Activated gamma-delta T cell treated with anti-CD3 and anti-CD28 coated beads, Interleukin-2, amount 50 U/mL, for 16 hours (primary cell): Measurements from ENCODE around the gene EEFSEC.

ENCODE experiments used
- DNase-seq: peaks from one replicate; pipeline ENCODE4 v3.0.0-alpha.2; 2020; ENCODE audit warnings: low read depth

EEFSEC gene

DNA sequence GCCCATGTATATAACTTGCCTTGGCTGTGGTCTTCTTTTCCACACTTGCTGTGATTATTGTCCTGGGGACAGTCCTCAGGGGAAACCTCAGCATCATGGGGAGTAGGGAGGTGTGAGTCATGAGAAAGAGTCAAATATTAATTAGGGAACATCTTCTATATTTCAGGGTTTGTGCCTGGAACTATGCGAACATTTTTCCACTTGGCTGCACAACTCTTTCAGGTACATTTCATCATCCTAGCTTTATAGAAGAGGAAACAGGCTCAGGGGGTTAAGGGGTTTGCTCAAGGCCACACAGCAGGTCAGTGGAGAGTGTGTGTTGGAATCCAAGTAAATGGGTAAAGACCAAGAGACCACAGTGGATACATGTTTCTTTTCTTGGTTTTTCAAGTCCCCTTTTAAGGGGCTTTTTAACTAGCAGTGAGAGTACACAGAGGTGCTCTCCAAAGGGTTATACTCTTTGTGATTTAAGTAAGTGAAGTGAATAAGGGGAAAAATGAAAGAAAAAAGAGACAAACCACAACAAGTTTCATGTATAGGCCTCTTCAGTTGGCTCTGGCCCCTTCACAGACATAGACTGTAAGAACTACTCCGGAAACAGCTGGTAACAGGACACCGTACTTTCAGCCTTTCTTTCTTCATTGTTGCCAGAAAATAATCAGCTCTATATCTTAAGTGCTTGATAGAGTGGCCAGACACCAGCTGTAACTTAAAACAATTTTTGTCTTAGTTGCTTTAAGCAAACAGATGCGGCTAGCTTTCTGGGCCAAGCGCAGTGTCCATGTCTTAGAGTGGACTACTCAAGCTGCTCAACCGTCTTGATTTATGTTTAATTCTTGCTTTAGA lies 64.6 kb downstream of the EEFSEC start:
- no peak for DNase-seq

DNA sequence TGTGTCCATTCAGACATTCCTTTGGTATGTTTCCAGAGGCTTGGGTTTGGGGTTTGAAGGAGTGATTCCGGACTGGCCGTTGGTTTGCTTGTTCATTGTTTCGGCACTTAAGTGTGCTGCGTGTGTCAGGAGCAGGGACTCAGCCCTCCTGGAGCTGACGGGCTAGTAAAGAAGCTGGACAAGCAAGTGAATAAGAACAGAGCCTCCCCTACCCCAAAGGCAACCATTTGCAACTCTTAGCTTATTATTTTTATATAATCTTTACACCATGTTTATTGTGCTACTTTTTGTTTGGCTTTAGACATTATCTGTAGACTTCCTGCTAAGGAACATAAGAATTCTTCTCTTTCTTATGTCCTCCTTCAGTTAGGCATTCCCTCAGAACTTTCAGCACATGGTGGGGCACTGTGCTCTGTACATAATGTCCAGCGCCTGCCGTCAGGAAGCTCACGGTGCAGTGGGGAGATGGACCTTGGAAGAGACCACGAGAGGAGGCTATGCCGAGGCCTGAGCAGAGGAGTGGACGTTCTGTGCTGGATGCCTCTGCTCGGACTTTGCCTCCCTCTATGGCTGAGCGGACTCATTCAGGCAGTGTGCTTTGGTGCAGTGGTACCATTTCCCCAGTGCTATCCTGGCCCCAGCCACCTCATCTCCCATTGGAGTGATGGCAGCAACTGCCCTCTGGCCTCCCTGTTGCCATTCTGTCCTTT lies 65.4 kb downstream of the EEFSEC start:
- no peak for DNase-seq

DNA sequence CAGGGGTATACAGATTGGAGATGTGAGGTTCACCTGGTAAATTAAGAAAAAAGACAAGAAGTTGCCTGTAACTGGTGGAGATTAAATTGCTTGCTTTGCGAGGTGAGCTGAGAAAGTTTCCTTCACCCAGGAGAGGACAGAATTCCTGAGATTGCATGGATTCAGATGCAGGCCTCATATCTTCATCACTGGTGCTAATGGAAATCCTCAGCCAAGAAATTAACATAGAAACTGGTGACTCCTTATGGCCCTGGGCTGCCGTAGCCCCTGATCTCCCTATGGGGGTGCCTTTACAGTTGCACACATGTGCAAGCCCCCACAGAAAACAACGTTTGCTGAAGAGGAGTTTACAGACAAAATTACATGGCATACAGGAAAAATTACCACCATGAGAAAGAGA lies 68.0 kb downstream of the EEFSEC start:
- DNase-seq = no peak

DNA sequence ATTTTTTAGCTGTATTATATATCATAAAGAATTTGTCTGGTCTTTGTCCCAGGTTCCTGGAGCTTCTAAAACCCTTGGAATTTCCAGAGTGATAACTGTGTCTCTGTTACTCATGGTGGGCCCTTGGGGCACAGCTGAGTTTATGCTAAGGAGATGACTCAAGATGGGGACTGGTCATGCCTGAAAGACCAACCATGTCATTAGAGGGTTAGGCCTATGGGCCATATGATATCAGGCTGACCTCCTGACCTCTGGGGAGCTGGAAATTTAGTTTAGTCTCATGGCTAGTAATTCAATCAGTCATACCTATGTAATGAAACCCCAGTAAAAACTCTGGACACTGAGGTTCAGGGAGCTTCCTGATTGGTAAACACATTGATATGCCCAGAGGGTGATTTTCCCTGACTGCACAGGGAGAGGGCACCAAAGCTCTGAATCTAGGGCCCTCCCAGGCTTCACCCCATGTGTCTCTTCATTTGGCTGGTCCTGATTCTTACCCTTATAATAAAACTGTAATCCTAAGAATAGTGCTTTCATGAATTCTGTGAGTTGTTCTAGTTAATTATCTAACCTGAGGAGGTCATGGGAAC lies 69.6 kb downstream of the EEFSEC start:
- DNase-seq = no peak

DNA sequence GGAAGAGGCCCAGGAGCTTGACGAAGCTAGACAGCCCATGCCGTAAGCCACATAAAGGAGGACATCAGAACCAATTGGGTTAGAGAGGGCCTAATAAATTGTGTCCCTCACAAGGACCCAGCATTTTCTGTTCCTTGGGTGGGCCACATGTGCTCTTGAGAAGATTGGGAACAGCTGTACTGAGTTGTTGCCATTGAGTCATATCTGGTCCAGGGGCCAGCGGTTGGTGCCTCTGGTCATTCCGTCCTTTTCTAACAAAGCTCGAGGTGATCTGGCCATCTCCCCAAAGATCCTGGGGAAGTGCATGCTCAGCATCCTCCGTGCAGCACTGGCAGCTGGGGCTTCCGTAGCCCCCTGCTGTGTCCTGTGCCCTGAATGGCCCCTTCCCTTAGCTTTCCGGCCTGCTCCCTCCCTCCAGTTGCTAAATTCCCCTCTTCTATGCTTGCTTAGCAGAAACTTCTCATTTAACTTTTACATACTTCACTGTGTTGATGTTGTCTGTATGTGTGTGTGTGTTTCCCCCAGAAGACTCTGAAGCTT lies 73.0 kb downstream of the EEFSEC start:
- no peak for DNase-seq

DNA sequence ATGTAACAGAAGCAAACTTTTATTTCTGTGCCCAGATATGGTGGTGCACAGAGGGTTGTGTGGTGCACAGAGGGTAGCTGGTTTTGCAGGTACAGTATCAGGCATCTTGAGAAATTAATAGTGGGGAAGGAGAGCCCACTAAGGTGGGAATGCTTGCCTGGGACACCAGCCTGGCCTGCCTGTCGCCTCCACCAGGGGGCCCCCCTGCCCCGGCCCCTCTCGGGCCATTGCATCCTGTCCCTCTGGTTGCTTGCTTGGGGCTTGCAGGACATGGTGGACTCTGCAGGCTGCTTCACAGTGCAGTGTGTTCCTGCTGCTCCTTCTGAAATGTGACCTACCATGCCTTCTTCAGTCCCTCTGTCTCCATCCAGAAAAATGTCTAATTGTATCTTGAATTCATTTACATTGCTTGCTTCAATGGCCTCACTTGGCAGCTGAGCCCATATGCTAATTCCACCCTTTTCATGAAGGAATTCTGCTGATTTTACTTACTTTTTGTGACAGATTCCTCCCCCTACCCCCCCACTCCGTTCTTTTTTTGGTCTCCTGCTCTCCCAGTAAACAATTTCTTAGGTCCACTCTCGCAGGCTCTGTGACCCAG lies 73.6 kb downstream of the EEFSEC start:
- no peak for DNase-seq

DNA sequence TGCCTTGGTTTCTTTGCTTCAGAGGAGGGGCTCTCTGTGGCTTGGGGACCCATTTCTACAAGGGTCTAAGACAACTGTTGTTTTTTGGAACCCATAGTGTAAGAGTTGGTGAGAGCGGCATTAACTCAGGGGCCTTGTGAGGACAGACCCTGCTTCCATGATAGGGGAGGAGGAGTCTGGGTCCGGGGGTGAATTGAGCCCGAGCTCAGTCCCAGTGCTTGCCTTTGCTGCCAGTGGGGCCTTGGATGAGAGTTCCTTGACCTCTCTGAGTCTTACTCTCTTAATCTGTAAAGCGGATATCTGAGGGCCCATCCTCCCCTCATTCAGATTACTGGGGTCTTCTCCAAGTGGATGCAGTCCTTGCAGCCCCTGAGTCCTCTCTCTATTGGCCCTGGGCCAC lies 74.2 kb downstream of the EEFSEC start:
- DNase-seq = no peak

DNA sequence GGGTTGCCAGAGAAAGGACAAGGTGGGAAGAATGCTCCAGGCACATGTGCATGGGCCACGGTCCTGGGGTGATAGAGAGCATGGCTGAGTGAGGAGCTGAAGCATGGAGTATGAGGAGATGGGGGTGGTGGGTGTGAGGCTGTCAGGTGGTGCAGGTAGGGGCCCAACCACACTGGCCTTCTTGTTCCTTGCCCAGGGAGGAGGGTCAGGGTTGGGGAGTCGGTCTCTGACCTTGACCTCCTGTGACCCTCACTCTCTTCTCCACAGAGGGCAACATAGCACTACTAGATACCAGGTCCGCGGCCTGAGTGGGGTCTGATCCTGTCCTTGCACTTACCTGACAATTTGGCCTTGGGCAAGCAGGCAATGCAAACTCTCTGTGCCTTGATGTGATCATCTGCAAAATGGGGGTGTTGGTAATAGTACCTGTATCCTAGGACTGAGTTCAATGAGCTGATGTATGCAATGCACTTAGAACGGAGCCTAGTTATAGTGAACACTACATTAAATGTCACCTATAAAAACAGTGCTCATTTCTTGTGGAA lies 75.2 kb downstream of the EEFSEC start:
- no peak for DNase-seq

DNA sequence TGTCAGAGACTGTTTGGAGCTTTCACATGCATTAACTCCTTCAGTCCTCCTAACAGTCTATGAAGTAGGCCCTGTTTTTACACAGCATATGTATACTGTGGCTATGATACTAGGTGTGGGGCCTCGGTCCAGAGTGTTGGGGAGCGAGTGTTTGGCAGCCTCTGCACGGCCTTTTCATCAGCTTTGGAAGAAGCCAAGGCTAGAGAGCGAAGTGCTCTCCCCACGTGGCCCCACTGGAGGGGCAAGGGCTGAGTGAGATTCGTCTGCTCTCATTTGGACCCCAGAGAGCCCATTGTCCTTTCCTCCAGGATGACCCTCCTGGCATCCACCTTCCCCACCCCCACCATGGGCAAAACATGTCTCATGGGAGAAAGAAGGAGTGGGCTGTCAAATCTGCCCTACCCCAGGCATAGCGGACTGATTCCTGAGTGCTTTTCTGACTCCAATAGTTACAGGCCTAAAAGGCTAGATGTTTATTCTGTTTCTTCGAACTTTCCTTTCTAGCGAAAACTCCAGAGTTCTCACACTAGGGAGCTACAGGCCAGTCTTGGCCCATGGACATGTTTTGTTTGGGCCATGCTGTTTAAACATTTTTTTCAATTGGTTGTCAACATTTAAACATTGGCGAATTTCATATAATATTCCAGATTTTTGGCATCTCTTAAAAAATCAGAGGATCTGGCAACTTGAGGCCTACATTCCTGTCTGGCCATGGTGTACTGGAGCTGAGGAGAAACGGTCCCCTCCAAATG lies 76.0 kb downstream of the EEFSEC start:
- DNase-seq = no peak

DNA sequence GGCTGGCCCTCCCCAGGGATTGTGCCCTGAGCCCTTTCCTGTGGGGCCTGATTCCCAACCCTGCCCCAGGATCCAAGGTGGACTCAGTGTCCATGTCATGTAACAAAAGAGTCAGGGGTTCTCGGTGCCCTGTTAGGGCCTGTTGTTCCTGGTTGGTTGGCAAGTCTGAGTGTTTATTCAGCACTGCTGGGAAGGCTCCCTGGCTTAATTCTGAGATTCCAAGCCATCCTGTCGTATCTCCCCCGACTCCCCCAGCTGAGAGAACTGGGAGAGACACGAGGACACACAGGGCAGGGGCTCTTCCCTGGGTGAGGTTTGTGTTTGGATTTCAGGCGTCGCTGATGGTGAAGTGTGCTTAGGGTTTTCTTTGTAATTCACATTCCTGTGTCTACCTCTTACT lies 78.3 kb downstream of the EEFSEC start:
- no peak for DNase-seq

DNA sequence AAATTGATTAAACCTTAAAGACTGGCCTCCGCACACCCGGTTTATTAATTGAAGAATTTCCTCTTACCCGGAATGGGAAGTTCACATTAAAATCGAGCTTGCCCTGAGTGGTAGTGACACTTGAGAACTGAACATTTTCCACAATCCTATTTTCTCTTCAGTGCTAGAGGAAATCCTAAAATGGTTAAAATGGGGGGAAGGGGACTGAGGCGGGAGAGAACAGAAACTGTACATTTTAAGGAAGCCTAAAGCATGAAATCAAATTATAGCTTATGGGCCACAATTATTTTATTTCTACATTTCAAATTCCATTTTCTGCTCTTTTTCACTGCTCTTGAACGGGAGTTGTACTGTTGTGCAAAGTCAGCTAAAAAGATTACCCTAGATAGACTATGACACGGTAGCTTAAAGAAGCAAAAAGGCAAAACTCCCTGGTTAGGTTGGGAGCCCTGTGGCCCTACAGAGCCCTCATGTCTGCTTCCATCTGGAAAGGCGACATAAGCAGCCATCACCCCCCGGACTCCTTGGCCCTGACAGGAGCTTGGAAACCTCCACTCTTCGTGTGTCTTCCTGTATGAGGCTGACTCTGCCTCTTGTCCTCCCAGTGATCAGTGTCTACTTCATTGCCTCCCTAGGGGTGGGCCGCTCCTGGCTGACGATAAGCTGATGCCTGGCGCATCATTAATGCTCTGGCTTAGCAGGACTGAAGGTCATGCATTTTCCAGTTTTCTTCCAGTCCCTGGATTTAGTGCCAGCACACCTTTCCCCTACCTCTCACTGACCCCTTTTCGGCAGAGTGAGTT lies 79.3 kb downstream of the EEFSEC start:
- no peak for DNase-seq

DNA sequence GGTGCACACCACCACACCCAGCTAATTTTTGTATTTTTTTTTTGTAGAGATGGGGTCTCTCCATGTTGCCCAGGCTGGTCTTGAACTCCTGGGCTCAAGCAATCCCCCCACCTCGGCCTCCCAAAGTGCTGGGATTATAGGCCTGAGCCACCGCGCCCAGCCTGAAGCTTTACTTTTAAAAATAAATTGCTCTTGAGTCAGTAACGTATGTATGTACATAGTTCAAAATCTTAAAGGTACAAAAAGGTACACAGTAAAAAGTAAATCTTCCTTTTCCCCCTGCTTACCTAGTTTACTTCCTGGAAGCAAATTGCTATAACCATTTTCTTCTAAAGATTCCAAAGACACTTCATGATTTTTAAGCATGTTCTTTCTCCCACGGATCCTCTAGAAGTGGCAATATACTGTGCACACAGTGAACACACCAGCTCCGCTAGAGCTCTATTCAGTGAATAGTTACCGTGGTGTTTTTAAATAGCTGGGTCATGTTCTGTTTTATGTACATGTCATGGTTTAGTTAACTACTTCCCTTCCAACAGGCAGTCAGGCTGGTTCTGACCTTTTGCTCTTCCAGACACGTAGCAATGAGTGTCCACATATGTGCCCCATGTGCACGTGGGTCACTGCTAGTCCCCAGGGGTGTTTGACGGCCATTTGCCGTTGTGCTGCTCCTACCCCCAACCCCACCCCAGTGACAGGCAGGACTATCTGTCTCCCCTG lies 82.1 kb downstream of the EEFSEC start:
- no peak for DNase-seq

DNA sequence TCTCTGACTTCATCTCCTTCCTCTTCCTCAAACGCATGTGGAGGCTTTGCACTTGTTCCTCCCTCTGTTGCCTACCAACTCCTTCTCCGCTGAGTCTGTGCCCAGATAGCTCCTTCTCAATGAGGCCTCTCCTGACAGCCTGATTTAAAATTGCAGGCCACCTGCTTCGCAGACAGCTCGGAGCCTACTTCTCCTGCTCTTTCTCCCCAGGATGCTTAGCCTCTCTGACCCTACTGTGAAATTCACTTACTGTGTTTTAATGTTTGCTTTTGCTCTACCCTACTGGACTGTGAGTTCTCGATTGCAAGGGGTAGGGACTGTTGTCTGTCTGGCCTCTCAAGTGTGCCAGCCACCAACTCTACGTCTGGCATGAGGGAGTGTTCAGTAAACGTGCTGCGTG lies 83.4 kb downstream of the EEFSEC start:
- no peak for DNase-seq

DNA sequence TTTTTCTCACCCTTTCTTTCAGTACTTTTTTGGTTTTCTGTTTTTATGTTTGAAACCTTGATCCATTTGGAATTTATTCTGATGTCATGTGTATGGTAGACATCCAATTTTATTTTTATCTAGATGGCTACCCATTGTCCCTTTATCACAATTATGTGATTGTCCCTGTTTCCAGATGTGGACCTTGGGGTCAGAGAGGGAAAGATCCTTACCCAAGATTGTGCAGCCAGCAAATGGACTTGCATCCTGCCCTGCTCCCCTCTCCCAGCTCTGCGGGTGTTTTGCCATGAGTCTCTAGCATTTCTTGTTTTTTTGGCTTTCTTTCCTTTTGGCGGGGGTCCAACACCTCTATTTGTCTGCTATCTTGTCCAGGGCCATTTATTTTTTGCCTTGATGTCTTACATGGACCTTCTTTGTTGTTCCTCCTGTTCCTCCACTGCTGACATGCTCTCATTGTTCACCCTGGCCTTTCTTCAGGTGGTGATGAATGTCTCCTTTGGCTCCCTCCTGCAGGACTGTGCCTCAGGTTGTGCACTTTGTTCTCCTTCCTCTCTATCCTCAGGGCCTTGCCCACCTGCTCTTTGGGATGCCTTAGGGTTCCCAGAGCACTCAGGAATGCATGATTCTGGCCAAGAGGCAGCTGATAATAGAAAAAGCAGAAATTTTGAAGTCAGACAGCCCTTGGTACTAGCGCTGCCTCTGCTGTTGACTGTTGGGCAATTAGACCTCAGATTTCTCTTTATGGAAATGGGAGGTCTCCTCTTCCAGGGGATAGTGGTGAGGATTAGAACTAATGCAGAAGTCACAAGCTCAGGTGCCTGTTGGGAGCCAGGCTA lies 84.3 kb downstream of the EEFSEC start:
- DNase-seq = no peak

DNA sequence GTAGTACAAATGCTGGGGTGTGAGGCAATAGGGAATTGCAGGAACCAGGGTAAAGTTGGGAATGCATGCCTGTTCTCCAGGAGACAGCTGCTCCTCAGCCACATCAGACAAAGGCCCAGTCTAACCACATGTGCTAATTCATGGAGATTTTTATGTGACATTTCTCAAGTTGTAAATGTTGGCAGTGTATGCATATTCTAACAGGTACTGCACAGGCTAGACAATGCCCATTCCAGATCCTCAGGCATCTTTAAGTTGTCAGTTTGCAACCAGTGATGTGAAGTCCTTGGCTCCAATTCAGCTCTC lies 84.9 kb downstream of the EEFSEC start:
- DNase-seq = no peak

DNA sequence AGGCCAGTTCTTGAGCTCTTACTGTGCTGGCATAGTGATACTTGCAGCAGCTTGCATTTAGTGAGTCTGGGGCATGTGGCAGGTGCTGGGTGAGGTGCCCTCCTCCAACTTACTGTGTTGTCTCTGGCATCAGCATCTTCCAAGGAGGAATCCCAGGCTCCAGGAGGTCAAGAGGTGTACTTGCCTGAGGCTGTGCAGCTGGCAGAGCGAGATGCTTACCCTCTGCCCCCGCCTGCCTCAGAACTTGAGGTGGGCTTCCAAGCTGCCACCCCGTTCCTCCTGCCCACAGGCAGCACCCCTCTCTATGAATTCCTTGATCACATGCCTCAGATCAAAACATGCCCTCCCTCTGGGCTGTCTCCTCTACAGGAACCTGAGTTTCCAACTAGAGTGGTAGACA lies 86.0 kb downstream of the EEFSEC start:
- DNase-seq = no peak

DNA sequence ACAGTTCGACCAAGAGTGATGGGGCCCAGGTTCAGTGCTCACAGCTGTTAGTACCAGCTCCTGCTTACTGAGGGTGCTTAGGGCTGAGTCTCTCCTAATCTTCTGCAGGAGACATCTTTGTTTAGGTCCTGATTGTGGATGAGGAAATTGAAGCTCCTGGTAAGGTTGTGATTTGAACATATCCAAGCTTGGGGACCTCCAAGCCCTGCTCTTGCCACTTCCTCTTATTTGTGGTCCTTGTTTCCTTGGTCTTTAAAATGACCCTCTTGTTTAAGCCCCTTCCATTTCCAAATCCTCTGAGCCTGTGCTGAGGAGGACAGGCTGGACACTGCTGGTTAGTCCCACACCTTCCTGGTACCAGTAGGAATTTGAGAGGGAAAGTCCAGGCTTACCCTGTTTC lies 87.0 kb downstream of the EEFSEC start:
- no peak for DNase-seq

DNA sequence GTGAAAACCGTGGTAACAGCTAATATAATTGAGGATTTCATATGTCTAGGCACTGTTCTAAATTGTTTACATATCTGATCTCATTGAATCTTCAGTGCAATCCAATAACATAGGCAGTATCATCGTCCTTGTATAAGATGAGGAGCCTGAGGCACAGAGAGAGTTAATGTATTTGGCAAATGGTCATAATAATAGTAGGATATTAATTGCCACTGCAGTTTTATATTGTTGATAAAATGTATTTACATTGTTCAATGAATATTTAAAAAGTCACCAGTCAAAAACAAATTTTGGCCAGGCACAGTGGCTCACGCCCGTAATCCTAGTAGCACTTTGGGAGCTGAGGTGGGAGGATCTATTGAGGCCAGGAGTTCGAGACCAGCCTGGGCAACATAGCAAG lies 88.5 kb downstream of the EEFSEC start:
- no peak for DNase-seq
